ENCODE results near the gene CABP1.

CABP1 gene

DNA sequence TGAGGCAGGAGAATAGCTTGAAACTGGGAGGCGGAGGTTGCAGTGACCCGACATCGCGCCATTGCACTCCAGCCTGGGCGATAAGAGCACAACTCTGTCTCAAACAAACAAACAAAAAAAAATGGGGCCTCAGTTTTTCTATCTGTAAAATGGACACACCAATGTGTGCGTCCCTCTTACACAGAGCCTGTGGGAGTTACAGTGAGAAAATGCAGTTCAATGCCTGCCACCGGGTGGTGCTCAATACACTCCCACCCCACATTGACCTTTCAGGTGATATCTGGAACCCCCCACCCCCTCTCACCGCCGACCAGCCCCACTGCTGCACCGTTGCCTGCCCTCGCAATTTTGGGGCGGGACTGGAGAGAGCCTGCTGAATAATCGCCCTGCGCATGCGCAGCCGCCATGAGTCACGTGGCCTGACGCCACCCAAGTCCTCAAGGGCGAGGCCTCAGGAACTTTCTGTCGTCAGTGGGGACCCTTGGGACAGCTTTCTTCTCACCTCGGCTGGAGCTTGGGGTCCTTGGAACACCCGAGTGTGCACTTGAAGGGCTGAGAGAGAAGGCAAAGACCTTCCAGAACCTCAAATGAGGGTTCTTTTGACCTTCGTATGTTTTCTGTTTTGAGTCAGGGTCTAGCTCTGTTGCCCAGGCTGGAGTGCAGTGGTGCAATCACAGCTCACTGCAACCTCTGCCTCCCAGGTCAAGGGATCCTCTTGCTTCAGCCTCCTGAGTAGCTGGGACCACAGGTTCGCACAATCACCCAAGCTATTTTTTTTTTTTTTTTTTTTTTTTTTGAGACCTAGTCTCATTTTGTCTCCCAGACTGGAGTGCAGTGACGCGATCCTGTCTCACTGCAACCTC is 14.6 kb upstream of the CABP1 start:
- H3K4me3 ChIP-seq (ENCODE audit: severe bottlenecking): no peak overlapping the region
- DNase-seq (ENCODE audit: low spot score) (no peak), ATAC-seq (ENCODE audit: low read depth) (no peak)
- peaks cover 4% of the 10 kb centered on the region for H3K4me1 ChIP-seq (ENCODE audit: insufficient read depth, poor library complexity, severe bottlenecking)
- no peaks in the 10 kb centered on the region for H3K9me3 ChIP-seq (ENCODE audit: severe bottlenecking)
- no peaks in the 10 kb centered on the region for H3K27me3 ChIP-seq (ENCODE audit: insufficient read depth, poor library complexity, severe bottlenecking)
- H3K36me3 ChIP-seq (ENCODE audit: low read depth): no peaks in the 10 kb centered on the region
- TF ChIP-seq, protein P1, sequence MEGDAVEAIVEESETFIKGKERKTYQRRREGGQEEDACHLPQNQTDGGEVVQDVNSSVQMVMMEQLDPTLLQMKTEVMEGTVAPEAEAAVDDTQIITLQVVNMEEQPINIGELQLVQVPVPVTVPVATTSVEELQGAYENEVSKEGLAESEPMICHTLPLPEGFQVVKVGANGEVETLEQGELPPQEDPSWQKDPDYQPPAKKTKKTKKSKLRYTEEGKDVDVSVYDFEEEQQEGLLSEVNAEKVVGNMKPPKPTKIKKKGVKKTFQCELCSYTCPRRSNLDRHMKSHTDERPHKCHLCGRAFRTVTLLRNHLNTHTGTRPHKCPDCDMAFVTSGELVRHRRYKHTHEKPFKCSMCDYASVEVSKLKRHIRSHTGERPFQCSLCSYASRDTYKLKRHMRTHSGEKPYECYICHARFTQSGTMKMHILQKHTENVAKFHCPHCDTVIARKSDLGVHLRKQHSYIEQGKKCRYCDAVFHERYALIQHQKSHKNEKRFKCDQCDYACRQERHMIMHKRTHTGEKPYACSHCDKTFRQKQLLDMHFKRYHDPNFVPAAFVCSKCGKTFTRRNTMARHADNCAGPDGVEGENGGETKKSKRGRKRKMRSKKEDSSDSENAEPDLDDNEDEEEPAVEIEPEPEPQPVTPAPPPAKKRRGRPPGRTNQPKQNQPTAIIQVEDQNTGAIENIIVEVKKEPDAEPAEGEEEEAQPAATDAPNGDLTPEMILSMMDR (IDR thresholded peaks at IDR 0.05; ENCODE audit: poor library complexity, severe bottlenecking): peak; percentile 6
- H3K27ac ChIP-seq (ENCODE audit: poor library complexity, severe bottlenecking): no peak overlapping the region

DNA sequence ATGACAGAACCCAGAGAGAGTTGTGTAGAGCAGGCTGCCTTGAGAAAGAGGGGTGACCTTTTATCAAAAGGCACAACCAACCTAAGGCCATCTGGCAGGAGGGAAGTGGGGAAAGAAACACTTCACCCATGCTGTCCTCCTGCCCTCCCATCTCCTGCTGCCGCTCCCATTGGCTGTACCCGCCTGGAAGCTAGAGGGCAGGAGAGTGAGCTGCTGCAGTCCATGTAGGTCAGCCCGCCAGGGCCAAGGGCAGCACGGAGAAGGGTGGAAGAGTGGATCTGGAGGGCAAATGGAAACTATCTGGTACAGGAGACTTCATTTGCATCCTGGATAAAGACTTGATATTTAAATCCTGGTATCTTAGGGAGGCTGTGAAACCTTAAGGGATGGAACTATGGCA is 11.5 kb upstream of the CABP1 start:
- TF ChIP-seq, protein P1 (IDR thresholded peaks at IDR 0.05; ENCODE audit: poor library complexity, severe bottlenecking): no peak
- DNase-seq (ENCODE audit: low spot score): no peak
- no peaks in the 10 kb centered on the region for H3K4me1 ChIP-seq (ENCODE audit: insufficient read depth, poor library complexity, severe bottlenecking)
- no peak overlapping the region for H3K4me3 ChIP-seq (ENCODE audit: severe bottlenecking)
- peak; percentile 19; the same call in 1 of the 3 replicates for ATAC-seq (ENCODE audit: low read depth)
- no peaks in the 10 kb centered on the region for H3K9me3 ChIP-seq (ENCODE audit: severe bottlenecking)
- H3K27me3 ChIP-seq (ENCODE audit: insufficient read depth, poor library complexity, severe bottlenecking): no peaks in the 10 kb centered on the region
- no peak overlapping the region for H3K27ac ChIP-seq (ENCODE audit: poor library complexity, severe bottlenecking)
- H3K36me3 ChIP-seq (ENCODE audit: low read depth): no peaks in the 10 kb centered on the region

DNA sequence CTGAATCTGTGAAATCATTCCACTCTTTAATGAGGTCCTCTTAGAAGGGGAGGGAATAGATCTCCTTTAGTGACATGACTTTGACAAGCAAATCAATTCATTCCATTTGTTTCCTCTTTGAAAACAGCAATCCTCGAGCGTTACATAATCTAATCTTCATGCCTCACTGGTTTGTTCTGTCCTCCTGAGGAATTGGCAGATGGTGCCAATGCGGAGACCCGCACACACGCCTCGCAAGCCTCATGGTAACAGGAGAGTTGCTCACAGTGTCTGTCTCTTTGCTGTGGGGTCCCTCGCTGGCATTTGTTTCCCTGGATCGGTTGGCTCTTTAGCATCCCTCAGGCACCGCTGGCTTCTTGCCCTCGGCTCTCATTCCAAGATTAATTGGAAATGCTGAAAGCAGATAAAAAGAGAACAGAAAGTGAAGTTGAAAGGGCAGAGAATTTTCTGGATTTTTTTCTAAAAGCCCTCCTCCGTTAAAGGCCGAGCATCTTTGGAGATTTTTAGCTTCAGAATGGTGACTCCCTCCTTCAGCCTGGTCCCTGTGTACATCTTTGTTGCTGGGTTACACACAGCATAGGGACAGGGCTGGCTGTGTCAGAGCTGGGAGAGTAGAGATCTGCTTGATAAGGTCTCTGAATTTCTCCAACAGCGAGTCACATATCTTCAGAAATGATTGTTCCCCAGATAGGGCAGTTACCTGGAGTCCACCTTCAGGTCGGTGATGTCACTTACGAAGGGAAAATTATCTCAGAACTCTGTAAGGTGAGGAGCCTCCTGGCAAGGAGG is 10.1 kb upstream of the CABP1 start:
- Histone ChIP-seq H3K4me1 (ENCODE audit: insufficient read depth, poor library complexity, severe bottlenecking) (no peaks in the 10 kb centered on the region), H3K9me3 (ENCODE audit: severe bottlenecking) (no peaks in the 10 kb centered on the region), H3K36me3 (ENCODE audit: low read depth) (no peaks in the 10 kb centered on the region), H3K4me3 (ENCODE audit: severe bottlenecking) (no peak overlapping the region), H3K27me3 (ENCODE audit: insufficient read depth, poor library complexity, severe bottlenecking) (no peaks in the 10 kb centered on the region), H3K27ac (ENCODE audit: poor library complexity, severe bottlenecking) (no peak overlapping the region)
- DNase-seq (ENCODE audit: low spot score) (no peak), ATAC-seq (ENCODE audit: low read depth) (no peak)
- TF ChIP-seq, protein P1 (IDR thresholded peaks at IDR 0.05; ENCODE audit: poor library complexity, severe bottlenecking): no peak

DNA sequence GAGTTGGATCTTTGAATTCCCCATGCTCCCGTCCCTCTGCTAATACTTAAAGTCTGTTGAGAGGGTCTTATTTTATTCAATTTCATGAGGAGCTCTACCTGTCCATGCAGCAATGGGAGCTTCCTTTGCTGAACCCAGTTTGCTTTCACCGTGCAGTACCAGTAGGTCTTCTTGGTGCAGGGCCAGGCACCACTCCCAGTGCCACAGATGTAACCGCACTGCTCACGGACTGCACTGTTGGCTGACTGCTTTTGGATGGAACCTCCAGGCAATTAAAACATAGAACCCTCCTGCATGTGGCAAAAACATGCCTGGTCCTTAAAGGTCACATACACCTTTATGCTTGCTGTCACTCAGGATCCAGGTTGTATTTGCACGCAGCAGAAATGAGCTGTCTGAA is 9.3 kb upstream of the CABP1 start:
- no peak for DNase-seq (ENCODE audit: low spot score)
- H3K27ac ChIP-seq (ENCODE audit: poor library complexity, severe bottlenecking): no peak overlapping the region
- H3K36me3 ChIP-seq (ENCODE audit: low read depth): no peaks in the 10 kb centered on the region
- no peaks in the 10 kb centered on the region for H3K9me3 ChIP-seq (ENCODE audit: severe bottlenecking)
- no peaks in the 10 kb centered on the region for H3K27me3 ChIP-seq (ENCODE audit: insufficient read depth, poor library complexity, severe bottlenecking)
- TF ChIP-seq, protein P1 (IDR thresholded peaks at IDR 0.05; ENCODE audit: poor library complexity, severe bottlenecking): no peak
- ATAC-seq (ENCODE audit: low read depth): no peak
- no peak overlapping the region for H3K4me3 ChIP-seq (ENCODE audit: severe bottlenecking)
- H3K4me1 ChIP-seq (ENCODE audit: insufficient read depth, poor library complexity, severe bottlenecking): no peaks in the 10 kb centered on the region
